GM23248 (cell line): ENCODE measurements around the gene CCDC27.

Experiments used
- EZH2 ChIP-seq: fragments of 200-600 bp; sonication (generic); IDR thresholded peaks from 2 replicates; pipeline ENCODE4 v1.6.1; 2018; ENCODE audit warnings: antibody characterized with exemption, mild to moderate bottlenecking; ENCODE audit not compliant: insufficient read depth, poor library complexity, severe bottlenecking
- EZH2phosphoT487 ChIP-seq: fragments of 200-600 bp; sonication (generic); IDR thresholded peaks from 2 replicates; pipeline ENCODE4 v1.6.1; 2018; ENCODE audit warnings: antibody characterized with exemption, moderate library complexity, mild to moderate bottlenecking, low read depth; ENCODE audit not compliant: insufficient read depth

DNA sequence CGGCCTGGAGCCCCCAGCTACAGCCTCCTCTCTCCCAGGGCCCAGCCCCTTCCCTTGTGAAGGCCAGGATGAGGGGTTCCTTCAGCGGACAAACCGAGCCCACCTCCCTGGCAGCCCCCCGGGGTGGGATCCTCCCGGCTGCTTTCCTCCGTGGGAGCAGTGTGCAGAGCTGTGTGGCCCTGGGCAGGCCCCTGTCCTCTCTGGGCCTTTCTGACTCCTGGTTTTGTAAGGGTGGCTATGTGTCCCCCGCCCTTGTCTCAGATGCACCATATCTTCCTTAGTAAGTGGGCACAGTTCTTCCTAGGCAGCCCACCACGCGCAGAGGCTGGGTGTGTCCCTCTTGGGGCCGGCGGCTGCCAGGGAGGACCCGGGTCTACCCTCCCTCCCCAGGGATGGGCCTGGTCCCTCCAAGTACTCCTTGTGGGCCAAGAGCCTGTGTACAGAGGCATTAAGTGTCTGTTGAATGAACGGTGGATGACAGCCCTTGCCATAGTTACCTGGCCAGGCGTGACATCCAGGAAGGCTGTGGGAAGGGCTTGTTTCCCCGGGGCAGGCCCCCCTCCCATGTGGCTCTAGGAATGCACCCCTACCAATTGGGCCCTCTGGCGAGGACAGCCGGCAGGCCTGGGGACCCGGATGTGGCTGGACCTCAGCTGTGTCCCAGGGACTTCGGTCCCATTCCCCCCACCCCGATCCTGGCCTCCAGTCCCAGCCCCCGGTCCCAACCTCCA lies 24.1 kb downstream of the CCDC27 start:
- no peak for TF ChIP-seq EZH2
- no peak for TF ChIP-seq EZH2phosphoT487
